ENCODE results near the gene CDC20B. TPM values are rescaled to one million over a fixed set of nuclear protein-coding genes. Genes with fewer than 3 reads are reported as not detected.
A peak's percentile ranks its signal among the peaks of the same experiment; 100 is the strongest.

CDC20B gene
- total RNA-seq, 1 experiment from 2014 or later: 0.26 TPM

DNA sequence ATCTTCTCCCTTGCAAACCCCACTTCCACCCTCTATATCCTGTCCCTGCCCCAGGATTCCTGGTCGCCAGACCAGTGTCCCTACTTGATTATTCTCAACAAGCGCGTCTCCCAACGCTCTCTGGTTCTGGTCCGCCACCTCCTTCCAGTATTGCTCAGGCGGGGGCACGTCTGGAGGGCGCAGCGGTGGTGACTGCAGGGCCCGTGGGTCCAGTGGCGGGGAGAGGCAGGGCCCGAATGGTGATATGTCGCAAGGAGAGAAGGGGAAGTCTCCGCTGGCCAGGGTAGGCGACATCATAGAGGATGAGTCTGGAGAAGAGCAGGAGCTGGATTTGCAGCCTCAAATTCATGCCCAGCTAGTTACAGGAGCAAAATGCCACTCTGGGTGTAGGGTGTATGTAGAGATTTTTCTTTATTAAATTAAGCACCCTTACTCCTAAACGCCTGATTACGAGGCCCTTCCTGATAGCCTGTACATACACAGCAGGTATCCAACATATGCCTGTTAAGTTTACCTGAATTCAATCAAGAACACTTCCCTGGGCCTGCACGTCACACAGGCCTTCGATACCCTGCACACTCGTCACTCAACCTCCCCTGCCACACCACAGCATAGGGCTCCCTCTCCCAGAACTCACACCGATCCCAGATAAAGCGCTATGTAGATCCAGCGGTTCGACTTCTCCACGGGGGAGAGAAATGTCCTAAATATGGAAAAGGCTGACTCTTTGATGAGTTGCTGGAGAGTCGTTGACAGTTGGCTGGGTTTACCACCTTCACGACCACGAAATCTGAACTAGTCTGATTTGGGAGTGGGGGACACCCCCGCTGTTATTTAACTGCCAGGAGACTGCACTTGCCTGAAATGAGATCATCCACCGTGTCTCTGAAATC, 49.4 kb upstream of the CDC20B start:
- no peak for DNase-seq
- H3K9me3 ChIP-seq (ENCODE audit: control insufficient read depth, low read depth, low read length): no peaks in the 10 kb centered on the region
- no peaks in the 10 kb centered on the region for H3K4me1 ChIP-seq (ENCODE audit: insufficient read depth, low read length)
- H2BK20ac ChIP-seq (ENCODE audit: low read depth, low read length, poor library complexity, severe bottlenecking): no peak overlapping the region
- no peaks in the 10 kb centered on the region for H3K79me1 ChIP-seq (ENCODE audit: insufficient read depth, low read depth, low read length, poor library complexity, severe bottlenecking)
- Mint-ChIP-seq H3K9me3 (peaks cover 2 to 13% of the 10 kb centered on the region in 2 experiments; a peak in 3 of 5 replicates), H3K27ac (no peak overlapping the region), H3K36me3 (ENCODE audit: insufficient read depth in 1 of 3, low read depth in 3 of 3) (no peaks in the 10 kb centered on the region; a peak in 1 of 7 replicates), H3K4me3 (peak overlapping the region; percentile 22 to 52), H3K27me3 (ENCODE audit: low read depth) (peaks cover 97% of the 10 kb centered on the region), H3K4me1 (peaks cover 22 to 29% of the 10 kb centered on the region in 2 experiments)
- H3T11ph ChIP-seq (ENCODE audit: low read length): no peak overlapping the region
- no peak overlapping the region for H3K4ac ChIP-seq (ENCODE audit: low read depth, low read length)
- no peak overlapping the region for H2BK12ac ChIP-seq (ENCODE audit: insufficient read length, low read depth, low read length)
- no peak overlapping the region for H3K27ac ChIP-seq (ENCODE audit: insufficient read length, low read depth, low read length)
- no peaks in the 10 kb centered on the region for H3K79me2 ChIP-seq (ENCODE audit: insufficient read depth, low read length)
- no peak overlapping the region for H3K9ac ChIP-seq (ENCODE audit: extremely low read depth, insufficient read length, low read length)
- H3K4me2 ChIP-seq (ENCODE audit: insufficient read depth, insufficient read length, low read length): peak overlapping the region; percentile 34
- no peak overlapping the region for H2BK120ac ChIP-seq (ENCODE audit: low read depth, low read length, poor library complexity, severe bottlenecking)
- H4K91ac ChIP-seq (ENCODE audit: insufficient read length, low read depth, low read length): no peak overlapping the region
- H3K23ac ChIP-seq (ENCODE audit: insufficient read length, low read depth, low read length): no peak overlapping the region
- H3K18ac ChIP-seq (ENCODE audit: insufficient read length, low read depth, low read length): no peak overlapping the region
- H3K14ac ChIP-seq (ENCODE audit: insufficient read depth, low read length): no peak overlapping the region
- no peak overlapping the region for H2AK5ac ChIP-seq (ENCODE audit: insufficient read length, low read length)
- H3K27me3 ChIP-seq (ENCODE audit: insufficient read depth, low read length): peaks cover 64% of the 10 kb centered on the region
- peaks cover 6% of the 10 kb centered on the region for H3K23me2 ChIP-seq (ENCODE audit: insufficient read length, low read depth, low read length, poor library complexity, severe bottlenecking)
- no peak overlapping the region for H3K56ac ChIP-seq (ENCODE audit: insufficient read length, low read depth, low read length)
- H2BK15ac ChIP-seq (ENCODE audit: low read depth, low read length): no peak overlapping the region
- H2BK5ac ChIP-seq (ENCODE audit: insufficient read length, low read length): no peak overlapping the region
- H4K5ac ChIP-seq (ENCODE audit: insufficient read length, low read depth, low read length): no peak overlapping the region
- H2AFZ ChIP-seq (ENCODE audit: low read length): no peak overlapping the region
- H4K8ac ChIP-seq (replicated peaks; ENCODE audit: insufficient read length, low read depth, low read length): no peak overlapping the region
- WGBS (ENCODE audit: extremely low coverage, insufficient read length, low lambda C conversion rate): no CpG with 5 or more reads among the region's 30 CpGs
- no peaks in the 10 kb centered on the region for H4K20me1 ChIP-seq (ENCODE audit: control insufficient read depth, insufficient read depth, insufficient read length)
- TF ChIP-seq, protein P1, sequence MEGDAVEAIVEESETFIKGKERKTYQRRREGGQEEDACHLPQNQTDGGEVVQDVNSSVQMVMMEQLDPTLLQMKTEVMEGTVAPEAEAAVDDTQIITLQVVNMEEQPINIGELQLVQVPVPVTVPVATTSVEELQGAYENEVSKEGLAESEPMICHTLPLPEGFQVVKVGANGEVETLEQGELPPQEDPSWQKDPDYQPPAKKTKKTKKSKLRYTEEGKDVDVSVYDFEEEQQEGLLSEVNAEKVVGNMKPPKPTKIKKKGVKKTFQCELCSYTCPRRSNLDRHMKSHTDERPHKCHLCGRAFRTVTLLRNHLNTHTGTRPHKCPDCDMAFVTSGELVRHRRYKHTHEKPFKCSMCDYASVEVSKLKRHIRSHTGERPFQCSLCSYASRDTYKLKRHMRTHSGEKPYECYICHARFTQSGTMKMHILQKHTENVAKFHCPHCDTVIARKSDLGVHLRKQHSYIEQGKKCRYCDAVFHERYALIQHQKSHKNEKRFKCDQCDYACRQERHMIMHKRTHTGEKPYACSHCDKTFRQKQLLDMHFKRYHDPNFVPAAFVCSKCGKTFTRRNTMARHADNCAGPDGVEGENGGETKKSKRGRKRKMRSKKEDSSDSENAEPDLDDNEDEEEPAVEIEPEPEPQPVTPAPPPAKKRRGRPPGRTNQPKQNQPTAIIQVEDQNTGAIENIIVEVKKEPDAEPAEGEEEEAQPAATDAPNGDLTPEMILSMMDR (conservative IDR thresholded peaks at IDR 0.05): no peak
